ENCODE data around the gene NPAT. TPM values are rescaled to one million over a fixed set of nuclear protein-coding genes. Genes with fewer than 3 reads are reported as not detected.

The NPAT gene
- total and polyA plus RNA-seq, 10 of the 15 experiments (the other 5 are each of a cell fraction or from before 2014, with no cell fraction given), result 7.5 to 32.8 (median 20.1) TPM

- TF ChIP-seq REST (IDR thresholded peaks at IDR 0.05; ENCODE audit: low read depth, low read length) (no peak), ZNF217 (IDR thresholded peaks at IDR 0.05) (no peak), EGR1 (IDR thresholded peaks at IDR 0.05; ENCODE audit: borderline replicate concordance in 1 of 2, low read depth in 2 of 2, low read length in 2 of 2) (no peak), IRF3 (IDR thresholded peaks at IDR 0.05) (no peak), POU2F2 (IDR thresholded peaks at IDR 0.05; ENCODE audit: borderline replicate concordance, low read depth, low read length) (no peak), ZBED1 (IDR thresholded peaks at IDR 0.05; ENCODE audit: borderline replicate concordance) (no peak), FOXK2 (IDR thresholded peaks at IDR 0.05) (no peak), TCF12 (IDR thresholded peaks at IDR 0.05; ENCODE audit: low read depth, low read length) (no peak), PAX5 (IDR thresholded peaks at IDR 0.05; ENCODE audit: borderline replicate concordance, low read depth, low read length) (no peak), CHD2 (IDR thresholded peaks at IDR 0.05; ENCODE audit: borderline replicate concordance, low read depth, low read length) (no peak), LARP7 (IDR thresholded peaks at IDR 0.05) (no peak), HDAC6 (IDR thresholded peaks at IDR 0.05; ENCODE audit: unreplicated experiment) (no peak), RAD21 (IDR thresholded peaks at IDR 0.05; ENCODE audit: insufficient read depth, low read depth, low read length) (no peak), TARDBP (IDR thresholded peaks at IDR 0.05; ENCODE audit: borderline replicate concordance) (no peak), NRF1 (conservative IDR thresholded peaks at IDR 0.05; ENCODE audit: low read depth, low read length) (no peak), BCLAF1 (IDR thresholded peaks at IDR 0.05) (no peak), SMARCA5 (IDR thresholded peaks at IDR 0.05) (no peak), YBX1 (IDR thresholded peaks at IDR 0.05) (no peak), EED (IDR thresholded peaks at IDR 0.05; ENCODE audit: low read depth) (no peak), NFYB (IDR thresholded peaks at IDR 0.05; ENCODE audit: insufficient read depth, low read depth, low read length) (no peak), MLLT1 (IDR thresholded peaks at IDR 0.05) (0 out of 2 replicates have a peak, but pooled peaks have one; percentile 51), HCFC1 (IDR thresholded peaks at IDR 0.05; ENCODE audit: low read length) (no peak)
Measured at GRCh38 chr11:108160970-108161566, 61.4 kb downstream of the NPAT start (continued).
